HepG2 (cell line): ENCODE measurements around the gene CHST12. TPM values are rescaled to one million over a fixed set of nuclear protein-coding genes. Genes with fewer than 3 reads are reported as not detected.

Experiments
- ATF7-NPFF ChIP-seq: sonication (generic); formaldehyde crosslinking; IDR thresholded peaks from 2 replicates; pipeline ENCODE4 v1.8.1; 2023; ENCODE audit warnings: mild to moderate bottlenecking, low read depth, missing genetic modification reagents, moderate library complexity
- FOXA3 ChIP-seq: IDR thresholded peaks from 2 replicates; pipeline ENCODE4 v1.6.1; 2016; ENCODE audit warnings: missing genetic modification reagents, missing compliant biosample characterization
- FOXP1 ChIP-seq, 2 experiments: fragments of 450-650 bp in 1 of 2; IDR thresholded peaks; 2 replicates each; pipeline ENCODE4 v1.6.1; 2017 to 2018; ENCODE audit warnings: antibody characterized with exemption in 1 of 2
- GATAD1 ChIP-seq: IDR thresholded peaks from 2 replicates; pipeline ENCODE4 v1.6.1; 2016; ENCODE audit warnings: missing genetic modification reagents, missing compliant biosample characterization
- KDM6A ChIP-seq: IDR thresholded peaks from 2 replicates; pipeline ENCODE4 v1.6.1; 2016; ENCODE audit warnings: low read depth
- KLF16 ChIP-seq, 2 experiments: sonication (generic) in 1 of 2; formaldehyde crosslinking in 1 of 2; IDR thresholded peaks; 2 replicates each; pipeline versions ENCODE4 v1.6.1 to v1.8.0; 2016 to 2023; ENCODE audit warnings: missing genetic modification reagents in 2 of 2, missing compliant biosample characterization in 1 of 2
- KLF6 ChIP-seq: IDR thresholded peaks from 2 replicates; pipeline ENCODE4 v1.8.0; 2016; ENCODE audit warnings: missing biosample characterization, missing genetic modification reagents
- LCORL ChIP-seq, 2 experiments: fragments of 450-650 bp in 1 of 2; sonication (generic) in 1 of 2; formaldehyde crosslinking in 1 of 2; IDR thresholded peaks; 2 replicates each; pipeline versions ENCODE4 v1.5.0 to v1.6.1; 2017 to 2020; ENCODE audit warnings: antibody characterized with exemption in 1 of 2, missing genetic modification reagents in 1 of 2
- MIER3 ChIP-seq: IDR thresholded peaks from 2 replicates; pipeline ENCODE4 v1.6.1; 2016; ENCODE audit warnings: missing compliant biosample characterization, borderline replicate concordance
- MXD4 ChIP-seq: IDR thresholded peaks from 2 replicates; pipeline ENCODE4 v1.6.1; 2016; ENCODE audit warnings: mild to moderate bottlenecking, missing biosample characterization, missing genetic modification reagents
- NR2C2 ChIP-seq: sonication (generic); formaldehyde crosslinking; IDR thresholded peaks from 2 replicates; pipeline ENCODE4 v1.4.0; 2020; ENCODE audit warnings: missing genetic modification reagents, mild to moderate bottlenecking, moderate library complexity, borderline replicate concordance
- NR2F2 ChIP-seq: IDR thresholded peaks from 2 replicates; pipeline ENCODE4 v1.6.1; 2012; ENCODE audit warnings: low read depth, inconsistent platforms, borderline replicate concordance
- PHF21A ChIP-seq: sonication (generic); formaldehyde crosslinking; IDR thresholded peaks from 2 replicates; pipeline ENCODE4 v1.5.0; 2020; ENCODE audit warnings: mild to moderate bottlenecking, missing genetic modification reagents
- PITX1 ChIP-seq: sonication (generic); formaldehyde crosslinking; IDR thresholded peaks from 2 replicates; pipeline ENCODE4 v1.5.1; 2020; ENCODE audit warnings: mild to moderate bottlenecking, missing genetic modification reagents
- SOX5 ChIP-seq: IDR thresholded peaks from 2 replicates; pipeline ENCODE4 v1.6.1; 2016; ENCODE audit warnings: borderline replicate concordance
- U2AF1 ChIP-seq: fragments of 200-400 bp; formaldehyde crosslinking; optimal IDR thresholded peaks from 2 replicates; pipeline ENCODE3; 2017; ENCODE audit warnings: mild to moderate bottlenecking, low read depth, low read length
- ZNF260 ChIP-seq: sonication (generic); formaldehyde crosslinking; IDR thresholded peaks from 2 replicates; pipeline ENCODE4 v1.4.0; 2020; ENCODE audit warnings: missing genetic modification reagents, low read depth, mild to moderate bottlenecking, borderline replicate concordance
- ZNF598 ChIP-seq: sonication (generic); formaldehyde crosslinking; IDR thresholded peaks from 2 replicates; pipeline ENCODE4 v1.5.1; 2020; ENCODE audit warnings: mild to moderate bottlenecking, missing genetic modification reagents, borderline replicate concordance
- ZNF83 ChIP-seq: sonication (generic); formaldehyde crosslinking; IDR thresholded peaks from 2 replicates; pipeline ENCODE4 v1.4.0; 2020; ENCODE audit warnings: missing genetic modification reagents, mild to moderate bottlenecking, borderline replicate concordance
- polyA plus RNA-seq, 8 experiments: library from polyadenylated mRNA; depleted of rRNA in 3 of 8; stranded (reverse) in 7 of 8; unstranded in 1 of 8; fragments of >200 nt; fragmentation: Illumina TruSeq in 4 of 8; extraction: Trizol in 4 of 8; gene quantifications; 2 replicates each; pipeline versions ENCODE4 v1.2.1 to v1.2.3, GENCODE V29; 2011 to 2016; ENCODE audit warnings: low read depth in 4 of 8, missing spikeins in 1 of 8, mixed read lengths in 1 of 8; ENCODE audit not compliant: insufficient read depth in 1 of 8
- total RNA-seq, 5 experiments: library from RNA; depleted of rRNA; stranded (reverse); fragments of >200 nt; fragmentation: Illumina TruSeq; extraction: Trizol; gene quantifications; 2 replicates each; pipeline ENCODE4 v1.2.3, GENCODE V29; 2016; ENCODE audit warnings: low read depth in 1 of 5
- TF ChIP-seq, protein P1 (sequence below): IDR thresholded peaks from 2 replicates; pipeline ENCODE4 v1.6.1; 2018; ENCODE audit warnings: missing genetic modification reagents, mild to moderate bottlenecking, missing compliant biosample characterization
- TF ChIP-seq, protein P2 (sequence below): sonication (generic); formaldehyde crosslinking; IDR thresholded peaks from 2 replicates; pipeline ENCODE4 v1.8.1; 2022; ENCODE audit warnings: mild to moderate bottlenecking, missing genetic modification reagents
- TF ChIP-seq, protein P3 (sequence below): sonication (generic); formaldehyde crosslinking; IDR thresholded peaks from 2 replicates; pipeline ENCODE4 v1.5.0; 2020; ENCODE audit warnings: mild to moderate bottlenecking, missing genetic modification reagents, borderline replicate concordance
- TF ChIP-seq, protein P4 (sequence below): sonication (generic); formaldehyde crosslinking; IDR thresholded peaks from 2 replicates; pipeline ENCODE4 v1.8.1; 2023; ENCODE audit warnings: missing genetic modification reagents, mild to moderate bottlenecking, borderline replicate concordance

Gene CHST12
- total and polyA plus RNA-seq, 2 of the 13 experiments (the other 11 are each of a cell fraction or from before 2014, with no cell fraction given), result 6.4 to 15.8 TPM

DNA sequence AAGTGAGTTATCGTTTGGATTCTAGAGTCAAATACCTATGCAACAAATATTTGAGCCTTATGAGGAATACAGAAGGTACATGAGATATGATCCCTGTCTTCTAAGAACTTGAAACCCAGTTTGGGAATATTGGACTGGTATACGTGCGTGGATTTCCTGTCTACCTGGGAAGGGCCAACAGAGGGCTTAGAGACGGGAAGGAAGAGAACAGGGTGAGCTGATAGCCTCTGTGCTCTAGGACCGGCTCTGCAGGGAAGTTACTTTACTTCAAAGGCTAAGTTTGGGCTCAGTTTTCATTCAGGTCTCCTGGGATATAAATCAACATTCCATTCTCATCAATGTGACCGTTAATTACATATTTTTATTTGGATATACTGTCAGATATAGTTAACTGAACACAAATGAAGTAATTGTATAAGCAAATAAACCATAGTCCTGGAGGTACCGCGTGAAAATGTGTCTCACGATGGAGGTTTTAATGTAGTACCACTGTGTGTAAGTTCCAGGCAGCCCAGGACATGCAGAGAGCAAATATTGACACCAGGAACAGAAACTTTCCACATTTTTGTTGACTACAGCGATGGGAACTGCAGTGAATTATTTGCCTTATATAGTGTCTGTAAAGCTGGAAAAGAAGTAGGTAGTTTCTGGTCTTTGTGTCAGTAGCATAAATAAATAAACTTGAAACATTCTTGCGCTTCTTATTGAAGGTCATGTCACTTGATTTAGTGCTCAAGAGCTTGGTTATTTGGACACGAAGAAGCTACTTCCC lies 8.6 kb downstream of the CHST12 start (continued):
- TF ChIP-seq, protein P1, sequence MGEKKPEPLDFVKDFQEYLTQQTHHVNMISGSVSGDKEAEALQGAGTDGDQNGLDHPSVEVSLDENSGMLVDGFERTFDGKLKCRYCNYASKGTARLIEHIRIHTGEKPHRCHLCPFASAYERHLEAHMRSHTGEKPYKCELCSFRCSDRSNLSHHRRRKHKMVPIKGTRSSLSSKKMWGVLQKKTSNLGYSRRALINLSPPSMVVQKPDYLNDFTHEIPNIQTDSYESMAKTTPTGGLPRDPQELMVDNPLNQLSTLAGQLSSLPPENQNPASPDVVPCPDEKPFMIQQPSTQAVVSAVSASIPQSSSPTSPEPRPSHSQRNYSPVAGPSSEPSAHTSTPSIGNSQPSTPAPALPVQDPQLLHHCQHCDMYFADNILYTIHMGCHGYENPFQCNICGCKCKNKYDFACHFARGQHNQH (CRISPR knock-in tag), result peak; percentile 70; the same call in 1 of the 2 replicates
- TF ChIP-seq ZNF83 (CRISPR knock-in tag) (no peak), PITX1 (CRISPR knock-in tag) (0 out of 2 replicates have a peak, but pooled peaks have one; percentile 42), MIER3 (CRISPR knock-in tag) (0 out of 2 replicates have a peak, but pooled peaks have one; percentile 42), MXD4 (CRISPR knock-in tag) (peak; percentile 31; the same call in 1 of the 2 replicates), FOXA3 (CRISPR knock-in tag) (peak; percentile 87), KLF16 (CRISPR knock-in tag; IDR thresholded peaks at IDR 0.05) (no peak), LCORL (IDR thresholded peaks at IDR 0.05) (no peak; the same call in 1 of the 2 replicates), LCORL (CRISPR knock-in tag; IDR thresholded peaks at IDR 0.05) (peak; percentile 77), SOX5 (peak; percentile 19; the same call in 1 of the 2 replicates), U2AF1 (no peak), ZNF260 (CRISPR knock-in tag) (no peak), GATAD1 (CRISPR knock-in tag) (peak; percentile 43; the same call in 1 of the 2 replicates), KLF6 (CRISPR knock-in tag) (0 out of 2 replicates have a peak, but pooled peaks have one; percentile 24), FOXP1 (IDR thresholded peaks at IDR 0.05) (0 out of 2 replicates have a peak, but pooled peaks have one; percentile 38), FOXP1 (CRISPR knock-in tag; IDR thresholded peaks at IDR 0.05) (peak; percentile 46; the same call in 1 of the 2 replicates), ZNF598 (CRISPR knock-in tag) (no peak), PHF21A (peak; percentile 44; the same call in 1 of the 2 replicates), KDM6A (CRISPR knock-in tag) (peak; percentile 36; the same call in 1 of the 2 replicates), ATF7-NPFF (CRISPR knock-in tag) (no peak), NR2F2 (no peak), NR2C2 (CRISPR knock-in tag) (no peak)
- TF ChIP-seq, protein P2, sequence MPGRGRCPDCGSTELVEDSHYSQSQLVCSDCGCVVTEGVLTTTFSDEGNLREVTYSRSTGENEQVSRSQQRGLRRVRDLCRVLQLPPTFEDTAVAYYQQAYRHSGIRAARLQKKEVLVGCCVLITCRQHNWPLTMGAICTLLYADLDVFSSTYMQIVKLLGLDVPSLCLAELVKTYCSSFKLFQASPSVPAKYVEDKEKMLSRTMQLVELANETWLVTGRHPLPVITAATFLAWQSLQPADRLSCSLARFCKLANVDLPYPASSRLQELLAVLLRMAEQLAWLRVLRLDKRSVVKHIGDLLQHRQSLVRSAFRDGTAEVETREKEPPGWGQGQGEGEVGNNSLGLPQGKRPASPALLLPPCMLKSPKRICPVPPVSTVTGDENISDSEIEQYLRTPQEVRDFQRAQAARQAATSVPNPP, result no peak
- TF ChIP-seq, protein P3, sequence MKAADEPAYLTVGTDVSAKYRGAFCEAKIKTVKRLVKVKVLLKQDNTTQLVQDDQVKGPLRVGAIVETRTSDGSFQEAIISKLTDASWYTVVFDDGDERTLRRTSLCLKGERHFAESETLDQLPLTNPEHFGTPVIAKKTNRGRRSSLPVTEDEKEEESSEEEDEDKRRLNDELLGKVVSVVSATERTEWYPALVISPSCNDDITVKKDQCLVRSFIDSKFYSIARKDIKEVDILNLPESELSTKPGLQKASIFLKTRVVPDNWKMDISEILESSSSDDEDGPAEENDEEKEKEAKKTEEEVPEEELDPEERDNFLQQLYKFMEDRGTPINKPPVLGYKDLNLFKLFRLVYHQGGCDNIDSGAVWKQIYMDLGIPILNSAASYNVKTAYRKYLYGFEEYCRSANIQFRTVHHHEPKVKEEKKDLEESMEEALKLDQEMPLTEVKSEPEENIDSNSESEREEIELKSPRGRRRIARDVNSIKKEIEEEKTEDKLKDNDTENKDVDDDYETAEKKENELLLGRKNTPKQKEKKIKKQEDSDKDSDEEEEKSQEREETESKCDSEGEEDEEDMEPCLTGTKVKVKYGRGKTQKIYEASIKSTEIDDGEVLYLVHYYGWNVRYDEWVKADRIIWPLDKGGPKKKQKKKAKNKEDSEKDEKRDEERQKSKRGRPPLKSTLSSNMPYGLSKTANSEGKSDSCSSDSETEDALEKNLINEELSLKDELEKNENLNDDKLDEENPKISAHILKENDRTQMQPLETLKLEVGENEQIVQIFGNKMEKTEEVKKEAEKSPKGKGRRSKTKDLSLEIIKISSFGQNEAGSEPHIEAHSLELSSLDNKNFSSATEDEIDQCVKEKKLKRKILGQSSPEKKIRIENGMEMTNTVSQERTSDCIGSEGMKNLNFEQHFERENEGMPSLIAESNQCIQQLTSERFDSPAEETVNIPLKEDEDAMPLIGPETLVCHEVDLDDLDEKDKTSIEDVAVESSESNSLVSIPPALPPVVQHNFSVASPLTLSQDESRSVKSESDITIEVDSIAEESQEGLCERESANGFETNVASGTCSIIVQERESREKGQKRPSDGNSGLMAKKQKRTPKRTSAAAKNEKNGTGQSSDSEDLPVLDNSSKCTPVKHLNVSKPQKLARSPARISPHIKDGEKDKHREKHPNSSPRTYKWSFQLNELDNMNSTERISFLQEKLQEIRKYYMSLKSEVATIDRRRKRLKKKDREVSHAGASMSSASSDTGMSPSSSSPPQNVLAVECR (CRISPR knock-in tag), result peak; percentile 49; the same call in 1 of the 2 replicates
- TF ChIP-seq, protein P4, sequence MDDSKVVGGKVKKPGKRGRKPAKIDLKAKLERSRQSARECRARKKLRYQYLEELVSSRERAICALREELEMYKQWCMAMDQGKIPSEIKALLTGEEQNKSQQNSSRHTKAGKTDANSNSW (CRISPR knock-in tag), result no peak
